GM19043 (cell line): ENCODE data around the gene KIAA1549.
A peak's percentile ranks its signal among the peaks of the same experiment; 100 is the strongest.
"Not testable (repeated sequence)": the region's sequence is repeated elsewhere in the genome, so short reads cannot be mapped to it uniquely, and the experiment has no call there.

Experiments
- ATAC-seq: cut with Tn5 transposase; IDR thresholded peaks from one replicate; pipeline ENCODE4 v1.9.1; 2021; ENCODE audit warnings: low read depth; ENCODE audit not compliant: unreplicated experiment

The KIAA1549 gene

DNA sequence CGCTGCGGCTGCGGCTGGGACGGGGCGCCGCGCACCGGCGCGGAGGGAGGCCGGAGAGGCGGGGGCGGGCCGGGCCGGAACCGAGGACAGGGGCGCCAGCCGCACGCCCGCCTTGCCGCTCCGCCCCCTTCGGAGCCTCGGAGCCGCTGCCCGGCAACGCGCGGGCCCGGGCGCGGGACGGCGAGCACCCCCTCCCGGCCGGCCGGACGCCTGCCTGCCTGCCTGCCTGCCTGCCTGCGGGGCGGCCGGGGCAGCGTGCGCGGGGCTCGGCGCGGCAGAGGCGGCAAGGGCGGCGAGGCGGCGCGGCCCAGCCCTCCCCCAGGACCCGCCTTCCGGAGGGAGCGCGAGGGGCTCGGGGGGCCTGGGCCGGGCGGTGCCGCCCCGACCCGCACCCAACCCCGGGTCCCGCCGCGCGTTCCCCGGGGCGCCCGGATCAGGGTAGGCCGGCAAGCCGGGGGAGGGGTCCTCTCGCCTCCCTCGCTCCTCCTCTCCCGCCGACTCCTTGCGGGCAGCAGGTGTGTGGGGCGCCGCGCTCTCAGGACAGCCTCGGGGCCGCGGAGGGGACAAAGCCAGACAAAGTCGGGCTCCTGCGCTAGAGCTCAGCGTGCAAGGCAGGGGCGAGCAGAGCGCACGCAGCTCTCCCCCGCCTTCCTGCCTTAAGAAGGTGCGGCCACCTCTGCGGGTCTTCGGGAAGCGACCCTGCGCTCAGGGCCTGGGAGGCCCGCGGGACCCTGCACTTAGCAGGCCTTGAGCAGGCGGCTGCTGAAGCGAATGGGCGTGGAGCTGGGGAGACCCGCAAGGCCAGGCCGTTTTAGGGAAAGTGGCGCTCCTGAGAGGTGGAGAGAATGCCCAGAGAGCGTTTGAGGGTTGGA, at the start of gene KIAA1549:
TSS of gene KIAA1549 (minus strand) at position 58 of the 872 bp plus-strand sequence. CDS start 120 bp downstream, outside the sequence.
- ATAC-seq = peak; percentile 84

DNA sequence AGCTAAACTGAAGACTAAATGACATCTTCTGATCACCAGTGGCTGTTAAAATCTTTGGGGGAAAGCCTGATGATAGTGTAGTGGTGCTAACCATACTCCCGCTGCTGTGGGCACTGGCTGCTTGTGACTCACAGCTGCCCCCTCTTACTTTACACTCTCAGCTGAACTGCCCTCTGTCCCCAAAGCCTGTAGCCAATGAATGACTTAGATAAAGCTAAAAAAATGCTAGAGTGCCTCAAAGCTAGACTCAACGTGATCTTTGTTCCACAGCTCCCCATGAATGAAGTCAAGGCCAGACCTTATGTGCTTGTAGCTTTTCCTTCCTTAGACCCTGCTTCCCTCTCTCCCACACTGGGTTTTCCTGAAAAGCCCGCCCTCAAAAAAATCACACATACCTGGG, 48.2 kb upstream of the KIAA1549 start:
- no peak for ATAC-seq

- ATAC-seq = no peak
These were observed 45.4 kb upstream of the KIAA1549 start for GRCh38 chr7:139026551-139026950.

- ATAC-seq = not testable (repeated sequence)
These were observed 44.7 kb upstream of the KIAA1549 start for GRCh38 chr7:139025861-139026260.

DNA sequence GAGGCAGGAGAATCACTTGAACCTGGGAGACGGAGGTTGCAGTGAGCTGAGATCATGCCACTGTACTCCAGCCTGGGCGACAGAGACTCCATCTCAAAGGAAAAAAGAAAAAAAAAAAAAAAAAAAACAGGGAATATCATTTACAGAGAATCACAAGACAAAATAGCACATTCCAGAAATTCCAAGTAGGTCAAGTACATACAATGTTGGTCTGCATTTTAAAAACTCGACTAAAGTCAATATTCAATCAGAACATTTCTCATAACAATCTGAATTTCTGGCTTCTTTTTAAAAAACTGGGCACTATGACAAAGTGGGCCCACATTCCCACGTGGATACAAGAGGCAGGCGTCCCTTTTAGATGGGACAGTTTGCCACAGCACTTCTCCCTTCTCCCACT, 41.9 kb upstream of the KIAA1549 start:
- no peak for ATAC-seq

GRCh38 chr7:139022286-139022685, 41.1 kb upstream of the KIAA1549 start:
- no peak for ATAC-seq

DNA sequence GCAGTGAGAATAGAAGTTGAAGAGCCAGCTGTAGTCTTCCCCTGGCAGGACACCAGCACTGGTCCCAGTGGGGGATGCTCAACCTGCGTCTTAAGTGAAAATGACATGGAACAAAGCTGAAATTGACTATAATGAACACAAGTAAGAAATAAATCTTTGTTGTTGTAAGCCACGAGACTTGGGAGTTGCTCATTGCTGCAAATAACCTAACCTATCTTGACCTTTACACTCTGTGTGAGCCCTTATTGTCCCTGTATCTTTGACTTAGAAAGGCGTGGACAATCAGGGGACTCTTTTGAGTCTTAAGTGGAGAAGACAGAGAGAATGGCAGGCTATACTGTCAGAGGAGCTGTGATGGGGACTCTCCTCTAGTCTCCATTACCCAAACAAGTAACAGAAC, 37.7 kb upstream of the KIAA1549 start:
- ATAC-seq = no peak

DNA sequence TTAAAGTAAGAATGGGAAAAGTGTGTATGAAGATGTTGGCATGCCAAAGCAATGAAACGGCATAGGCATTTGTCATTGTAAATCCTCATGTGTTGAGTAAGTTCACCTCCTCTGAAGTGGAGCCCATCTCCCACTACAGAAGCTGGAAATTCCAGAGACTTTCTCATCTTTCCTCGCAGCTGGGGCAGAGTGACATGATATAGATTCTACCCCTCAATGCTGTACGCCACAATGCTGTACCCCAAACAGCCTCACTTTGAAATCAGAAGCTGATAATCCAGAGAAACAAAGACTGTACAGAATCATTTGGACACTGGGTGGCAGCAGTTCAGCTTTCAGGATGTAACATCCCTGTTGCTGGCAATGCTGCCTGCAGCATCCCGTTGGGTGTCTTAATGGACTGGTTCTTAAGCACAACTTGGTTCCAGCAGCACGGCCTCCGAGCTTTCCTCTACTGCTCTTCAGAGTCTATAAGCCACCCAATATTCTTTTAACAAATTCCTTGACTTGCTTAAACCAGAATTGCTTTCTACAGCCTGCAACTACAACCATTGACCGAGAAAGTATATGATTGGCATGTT, 35.8 kb upstream of the KIAA1549 start:
- peak; percentile 94 for ATAC-seq

- no peak for ATAC-seq
These were observed 30.2 kb upstream of the KIAA1549 start for GRCh38 chr7:139011373-139011772.

GRCh38 chr7:139004321-139005090, 23.3 kb upstream of the KIAA1549 start:
- ATAC-seq = no peak

- no peak for ATAC-seq
These were observed 18.2 kb upstream of the KIAA1549 start for GRCh38 chr7:138999414-138999813.

GRCh38 chr7:138992052-138992531, 10.9 kb upstream of the KIAA1549 start:
- no peak for ATAC-seq

DNA sequence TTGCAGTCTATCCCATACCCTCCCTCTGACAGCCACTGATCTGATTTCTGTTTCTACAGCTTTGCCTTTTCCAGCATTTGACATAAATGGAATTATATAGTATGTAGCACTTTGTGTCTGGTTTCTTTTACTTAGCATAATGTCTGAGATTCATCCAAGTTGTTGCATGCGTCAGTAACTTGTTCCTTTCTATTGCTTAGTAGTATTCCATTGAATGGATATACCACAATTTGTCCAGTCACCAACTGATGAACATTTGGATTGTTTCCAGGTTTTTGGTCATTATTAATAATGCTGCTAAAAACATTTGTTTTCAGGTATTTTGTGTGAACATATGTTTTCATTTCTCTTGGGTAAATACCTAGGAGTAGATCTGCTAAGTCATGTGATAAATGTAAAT, 6.5 kb upstream of the KIAA1549 start:
- no peak for ATAC-seq

DNA sequence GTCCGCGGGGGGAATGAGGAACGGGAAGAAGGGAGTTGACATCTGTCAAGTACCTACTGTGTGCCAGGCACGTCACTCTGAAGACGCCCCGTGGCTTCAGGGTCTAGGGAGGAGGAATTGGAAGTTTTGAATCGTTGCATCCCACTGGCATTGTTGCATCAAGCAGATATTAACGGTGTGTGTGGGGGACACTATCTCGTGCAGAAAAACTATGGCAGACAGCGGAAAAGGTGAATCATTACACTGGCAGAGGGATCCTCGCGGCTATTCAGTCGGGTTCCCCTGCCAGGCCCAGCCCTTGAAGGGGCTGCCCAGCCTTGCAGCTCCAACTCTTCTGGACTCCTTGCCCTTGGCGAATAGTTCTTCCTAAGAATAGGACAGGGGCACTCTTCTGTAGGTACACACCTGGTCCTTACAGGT, 1.0 kb upstream of the KIAA1549 start:
- ATAC-seq = no peak

DNA sequence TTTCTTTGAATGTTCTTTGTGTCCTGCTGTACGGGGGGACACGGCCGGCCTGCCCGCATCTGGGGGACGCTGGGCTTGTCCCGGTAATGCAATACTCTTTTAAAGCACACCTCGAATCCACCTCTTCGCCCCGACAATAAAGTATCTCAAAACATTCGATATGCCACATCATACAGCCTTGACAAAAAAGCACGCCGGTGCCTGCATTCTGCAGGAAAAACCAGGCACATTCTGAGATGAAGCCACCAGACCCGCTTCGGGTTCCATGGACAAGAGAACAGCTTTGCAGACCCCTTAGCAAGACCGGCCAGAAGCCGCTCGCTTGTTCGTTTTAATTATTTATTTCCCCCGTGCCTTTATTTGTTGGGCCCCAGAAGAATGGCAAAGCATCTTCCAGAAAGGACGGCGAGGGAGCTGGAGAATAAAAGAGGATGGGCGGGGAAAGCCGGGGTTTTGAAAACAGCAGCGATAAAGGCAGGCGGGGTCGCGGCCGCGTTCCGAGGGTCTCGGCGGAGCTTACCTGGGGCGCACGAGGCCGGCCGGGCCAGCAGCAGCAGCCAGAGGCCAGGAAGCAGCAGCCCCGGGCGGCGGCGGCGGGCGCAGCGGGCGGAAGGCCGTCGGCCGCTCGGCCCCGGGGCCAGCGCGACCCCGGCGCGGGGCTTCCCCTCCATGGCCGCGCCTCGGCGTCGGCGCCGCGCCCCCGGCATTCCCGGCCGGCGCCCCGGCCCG, 462 bp downstream of the KIAA1549 start:
- peak; percentile 37 for ATAC-seq

GRCh38 chr7:138979988-138980562, 1.1 kb downstream of the KIAA1549 start:
- no peak for ATAC-seq

GRCh38 chr7:138979226-138979979, 1.8 kb downstream of the KIAA1549 start:
- peak; percentile 41 for ATAC-seq

DNA sequence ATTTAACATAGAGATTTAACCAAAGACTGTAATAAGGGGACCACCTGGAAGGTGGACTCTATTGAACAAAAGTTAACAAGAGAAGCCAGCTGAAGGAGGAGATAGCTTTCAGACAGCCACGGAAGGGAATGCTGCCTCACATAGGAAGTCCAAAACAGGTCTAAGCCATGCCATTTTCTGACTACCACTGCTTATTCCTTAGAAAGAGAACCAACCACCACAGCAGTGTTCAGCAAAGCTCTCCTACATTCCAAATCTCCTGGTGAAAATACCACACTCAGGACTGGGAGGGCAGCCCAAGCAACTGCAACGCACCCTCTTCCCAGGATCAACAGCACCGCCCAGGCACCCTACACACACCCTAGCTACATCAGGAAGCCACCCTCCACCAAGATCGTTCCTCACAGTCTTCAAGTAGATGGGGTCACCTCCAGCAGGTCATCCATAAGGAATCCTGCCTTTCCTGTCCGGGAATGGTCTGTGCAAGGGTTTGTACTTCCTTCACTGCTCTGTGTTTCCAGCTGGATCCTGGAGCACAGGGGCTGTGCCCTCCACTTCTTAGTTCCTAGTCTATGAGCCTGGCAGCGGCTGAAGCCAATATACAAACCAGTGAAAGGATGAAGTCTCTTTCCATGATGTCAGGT, 2.5 kb downstream of the KIAA1549 start:
- no peak for ATAC-seq

DNA sequence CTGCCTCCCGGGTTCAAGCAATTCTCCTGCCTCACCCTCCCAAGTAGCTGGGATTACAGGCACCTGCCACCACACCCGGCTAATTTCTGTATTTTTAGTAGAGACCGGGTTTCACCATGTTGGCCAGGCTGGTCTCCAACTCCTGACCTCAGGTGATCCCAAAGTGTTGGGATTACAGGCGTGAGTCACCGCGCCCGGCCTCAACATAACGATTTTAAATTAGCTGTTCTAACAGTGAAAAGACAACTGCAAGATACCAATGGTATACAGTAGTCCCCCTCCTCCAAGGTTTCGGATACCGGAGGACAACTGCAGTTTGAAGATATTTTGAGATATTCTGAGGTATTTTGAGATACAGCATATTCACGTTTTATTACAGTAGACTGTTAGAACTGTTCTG, 5.0 kb downstream of the KIAA1549 start:
- ATAC-seq = not testable (repeated sequence)
